ENCODE measurements around the gene PALLD.

DNA sequence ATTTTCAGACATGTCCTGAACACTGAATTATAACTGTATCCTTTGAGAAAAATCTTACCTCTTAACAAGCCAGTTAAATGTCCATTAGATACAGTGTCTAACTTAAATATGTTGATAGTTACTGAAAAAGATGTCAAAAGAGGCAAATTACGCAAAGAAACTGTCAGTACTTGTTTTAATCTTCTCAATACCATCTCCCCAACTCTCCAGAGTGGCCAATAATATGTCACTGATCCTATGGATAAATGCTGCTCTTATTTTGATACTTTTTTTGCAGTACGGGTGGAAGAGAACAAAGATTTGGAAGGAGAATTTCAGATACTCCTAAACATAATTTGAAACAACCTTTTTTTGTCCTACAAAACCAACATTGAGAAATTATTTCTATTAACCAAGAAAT is 320.5 kb downstream of the PALLD start:
- TF ChIP-seq, protein P1, sequence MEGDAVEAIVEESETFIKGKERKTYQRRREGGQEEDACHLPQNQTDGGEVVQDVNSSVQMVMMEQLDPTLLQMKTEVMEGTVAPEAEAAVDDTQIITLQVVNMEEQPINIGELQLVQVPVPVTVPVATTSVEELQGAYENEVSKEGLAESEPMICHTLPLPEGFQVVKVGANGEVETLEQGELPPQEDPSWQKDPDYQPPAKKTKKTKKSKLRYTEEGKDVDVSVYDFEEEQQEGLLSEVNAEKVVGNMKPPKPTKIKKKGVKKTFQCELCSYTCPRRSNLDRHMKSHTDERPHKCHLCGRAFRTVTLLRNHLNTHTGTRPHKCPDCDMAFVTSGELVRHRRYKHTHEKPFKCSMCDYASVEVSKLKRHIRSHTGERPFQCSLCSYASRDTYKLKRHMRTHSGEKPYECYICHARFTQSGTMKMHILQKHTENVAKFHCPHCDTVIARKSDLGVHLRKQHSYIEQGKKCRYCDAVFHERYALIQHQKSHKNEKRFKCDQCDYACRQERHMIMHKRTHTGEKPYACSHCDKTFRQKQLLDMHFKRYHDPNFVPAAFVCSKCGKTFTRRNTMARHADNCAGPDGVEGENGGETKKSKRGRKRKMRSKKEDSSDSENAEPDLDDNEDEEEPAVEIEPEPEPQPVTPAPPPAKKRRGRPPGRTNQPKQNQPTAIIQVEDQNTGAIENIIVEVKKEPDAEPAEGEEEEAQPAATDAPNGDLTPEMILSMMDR (optimal IDR thresholded peaks at IDR 0.05 in 1 of 3, IDR thresholded peaks at IDR 0.05 in 1 of 3, conservative IDR thresholded peaks at IDR 0.05 in 1 of 3; ENCODE audit: extremely low read depth in 1 of 3, insufficient read depth in 2 of 3, low read length in 3 of 3): no peak
- TF ChIP-seq EZH2 (IDR thresholded peaks at IDR 0.05; ENCODE audit: low read length): no peak

Data from keratinocyte (primary cell).